GM19452 (cell line): ENCODE measurements around the gene IRS1.

ENCODE experiments used
- ATAC-seq: cut with Tn5 transposase; IDR thresholded peaks from one replicate; pipeline ENCODE4 v1.9.1; 2021; ENCODE audit not compliant: unreplicated experiment

Gene IRS1

GRCh38 chr2:226828191-226828590 lies 28.6 kb upstream of the IRS1 start:
- no peak for ATAC-seq

GRCh38 chr2:226825056-226825455 lies 25.4 kb upstream of the IRS1 start:
- ATAC-seq = no peak

GRCh38 chr2:226818930-226819329 lies 19.3 kb upstream of the IRS1 start:
- ATAC-seq = no peak

DNA sequence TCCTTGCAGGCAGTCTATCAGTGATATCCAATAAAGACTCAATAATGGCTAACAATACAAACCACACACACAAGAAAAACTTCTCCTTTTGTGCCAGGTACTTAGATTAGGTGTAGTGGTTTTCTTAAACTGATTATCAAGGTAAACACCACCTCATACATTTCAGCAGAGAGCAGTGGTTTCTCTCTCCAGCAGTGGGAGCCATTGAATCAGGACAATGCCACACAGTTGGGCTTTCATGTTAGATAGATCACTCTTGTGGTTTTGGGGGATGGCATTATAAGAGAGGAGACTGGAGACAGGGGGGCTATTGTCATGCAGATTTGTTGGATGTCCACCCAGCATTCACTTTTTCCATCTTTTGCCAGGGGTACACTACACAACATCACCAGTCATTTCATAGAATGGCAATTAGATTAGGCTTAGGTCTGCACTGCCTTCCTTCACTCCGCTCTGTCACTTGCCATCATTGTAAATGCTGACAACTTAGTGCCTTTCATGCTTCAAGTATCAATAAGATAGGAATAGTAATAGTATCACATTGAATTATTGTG lies 13.6 kb upstream of the IRS1 start:
- no peak for ATAC-seq

DNA sequence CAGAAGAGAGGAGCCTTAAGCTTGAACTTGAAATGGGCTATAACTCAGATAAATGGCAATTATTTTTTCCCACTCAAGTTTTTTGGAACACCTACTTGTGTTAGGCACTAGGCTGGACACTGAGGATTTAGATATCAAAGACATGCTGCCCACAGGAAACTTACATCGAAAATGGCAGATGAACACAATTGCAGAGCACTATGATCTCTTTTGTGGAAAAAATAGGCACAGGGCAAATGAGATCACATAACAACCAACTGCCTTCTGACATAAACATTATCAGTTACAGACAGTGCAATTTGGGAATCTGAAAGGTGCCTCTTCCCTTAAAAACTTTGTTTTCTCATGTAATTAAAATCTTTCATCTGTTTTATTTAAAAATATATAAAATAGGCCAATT lies 3.8 kb upstream of the IRS1 start:
- ATAC-seq = no peak

DNA sequence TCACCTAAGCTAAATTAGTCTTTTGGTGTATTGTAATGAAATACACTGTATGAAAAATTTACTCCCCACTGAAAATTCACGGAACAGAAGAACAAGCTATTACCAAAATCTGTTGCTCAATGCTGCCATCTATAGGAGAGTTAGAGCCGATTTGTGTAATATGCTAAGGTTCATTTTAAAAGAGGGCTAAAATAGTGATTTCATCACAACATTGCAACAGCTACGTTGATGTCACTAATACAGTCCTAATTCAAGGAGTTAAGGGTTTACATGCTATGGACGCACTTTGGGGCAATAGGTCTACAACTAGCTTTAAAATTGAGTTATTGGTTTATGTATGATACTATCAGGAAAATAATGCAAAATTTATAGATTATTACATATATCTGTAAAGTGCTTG lies 3.0 kb upstream of the IRS1 start:
- ATAC-seq = no peak

DNA sequence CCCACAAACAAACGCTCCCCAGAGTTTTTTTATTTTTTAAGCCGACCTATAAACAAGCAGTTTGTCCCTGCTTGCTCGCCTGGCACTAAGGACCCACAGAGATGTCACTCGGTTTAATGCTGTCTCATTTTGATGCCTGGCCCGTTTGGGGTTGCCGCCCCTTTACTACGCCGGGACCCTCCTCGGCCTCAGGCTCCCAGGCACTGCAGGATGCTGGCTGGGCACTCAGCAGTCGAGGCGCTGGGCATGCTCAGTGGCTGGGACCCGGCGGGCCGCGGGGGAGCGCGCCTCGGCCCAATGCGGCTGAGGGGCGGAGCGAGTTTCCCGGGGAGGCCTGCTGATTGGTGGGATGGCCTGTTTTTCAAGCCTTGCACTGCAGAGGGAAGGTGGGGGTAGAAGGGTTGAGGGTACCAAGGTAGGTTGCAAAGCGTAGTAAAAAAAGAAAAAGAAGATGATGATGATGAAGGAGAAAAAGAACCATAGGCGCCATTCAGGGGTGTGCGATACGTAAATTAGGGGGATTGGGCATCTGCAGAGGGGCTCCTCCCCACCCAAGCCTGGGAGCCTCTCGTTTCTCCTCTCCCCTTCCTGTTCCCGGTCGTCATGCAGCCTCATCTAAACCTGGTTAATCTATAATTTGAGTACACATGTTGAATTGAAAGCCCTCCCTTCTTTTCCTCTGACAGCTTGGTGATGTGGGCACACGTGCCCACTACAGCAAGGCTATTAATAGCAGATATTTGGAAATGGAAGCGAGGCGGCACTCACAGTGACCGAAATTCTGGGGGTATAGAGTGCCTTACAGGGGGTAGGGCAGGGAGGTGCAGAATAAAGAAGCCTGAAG lies 1.5 kb upstream of the IRS1 start:
- peak; percentile 83 for ATAC-seq

DNA sequence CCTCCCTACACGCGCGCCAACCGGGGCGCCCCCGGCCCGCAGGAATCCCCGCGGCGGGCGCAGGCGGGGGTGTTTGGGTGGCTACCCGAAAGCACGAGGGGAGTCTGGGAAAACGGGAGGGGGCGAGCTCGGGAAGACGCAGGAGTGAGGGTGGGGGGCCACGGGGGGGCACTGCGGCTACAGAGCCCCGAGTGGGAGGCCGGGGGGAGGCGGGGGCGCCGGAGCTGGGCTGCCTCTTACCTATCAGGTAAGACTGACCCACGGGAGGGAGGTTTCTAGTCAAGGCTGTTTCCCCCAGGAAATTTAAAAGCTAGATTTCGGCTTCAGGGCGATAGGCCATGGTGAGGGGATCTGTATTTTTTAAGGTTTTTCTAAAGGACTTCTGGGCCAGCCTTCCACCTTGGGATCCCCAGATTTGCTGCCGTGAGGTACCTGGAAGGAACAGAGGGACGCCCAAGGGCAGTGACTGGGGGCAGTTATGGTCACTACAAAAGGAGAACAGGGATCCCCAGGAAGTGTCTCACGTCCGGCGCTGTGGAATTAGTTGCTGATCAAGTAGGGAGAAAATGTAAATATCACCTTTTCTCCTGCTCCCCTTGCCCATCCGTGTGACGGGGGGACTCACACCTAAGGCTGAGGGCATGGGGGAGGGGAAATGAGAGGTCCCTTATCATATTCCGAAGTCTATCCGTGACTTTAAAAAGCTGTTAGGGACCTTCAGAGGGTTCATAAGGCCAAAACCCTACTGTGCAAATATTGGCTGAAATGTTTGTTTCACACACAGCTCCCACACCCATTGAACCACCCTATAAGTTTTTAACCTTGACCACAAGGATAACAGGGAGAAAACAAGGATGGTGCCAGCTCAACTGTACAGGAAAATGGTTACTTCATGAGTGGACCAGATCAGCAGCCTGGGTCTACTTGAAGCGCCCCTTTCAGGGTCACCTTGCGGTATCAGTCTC lies 638 bp upstream of the IRS1 start:
- ATAC-seq = no peak

DNA sequence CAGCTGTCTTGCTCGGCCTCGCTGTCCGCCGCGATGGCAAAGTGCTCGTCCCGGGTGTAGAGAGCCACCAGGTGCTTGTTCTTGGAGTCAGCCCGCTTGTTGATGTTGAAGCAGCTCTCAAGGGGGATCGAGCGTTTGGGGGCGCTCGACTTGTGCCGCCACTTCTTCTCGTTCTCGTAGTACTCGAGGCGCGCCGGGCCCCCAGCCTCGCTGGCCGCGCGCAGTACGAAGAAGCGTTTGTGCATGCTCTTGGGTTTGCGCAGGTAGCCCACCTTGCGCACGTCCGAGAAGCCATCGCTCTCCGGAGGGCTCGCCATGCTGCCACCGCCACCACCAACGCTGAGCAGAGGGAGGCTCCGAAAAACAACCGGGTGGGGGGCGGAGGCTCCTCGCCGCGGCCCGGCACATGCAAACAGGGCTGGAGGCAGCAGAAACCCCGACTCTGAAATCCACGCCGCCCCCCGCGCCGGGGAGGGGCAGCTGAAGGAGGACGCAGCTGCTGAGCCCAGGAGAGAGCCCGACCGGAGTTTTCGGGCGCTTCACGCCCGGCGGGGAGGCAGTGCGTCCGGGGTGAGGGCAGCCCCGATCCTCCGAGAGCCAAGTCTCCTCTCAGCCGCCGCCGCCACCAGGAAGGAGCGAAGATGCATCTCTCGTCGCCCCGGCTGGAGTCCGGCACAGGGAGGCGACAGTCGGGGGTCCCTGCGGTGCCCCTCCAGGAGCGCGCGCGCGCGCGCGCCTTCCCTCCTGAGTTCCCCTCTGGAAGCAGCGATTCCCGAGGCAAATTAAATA lies 1.0 kb downstream of the IRS1 start:
- ATAC-seq = peak; percentile 12

GRCh38 chr2:226797989-226798421 lies 1.6 kb downstream of the IRS1 start:
- ATAC-seq = no peak

GRCh38 chr2:226797289-226797988 lies 2.2 kb downstream of the IRS1 start:
- no peak for ATAC-seq

- no peak for ATAC-seq
Measured at GRCh38 chr2:226796840-226797288, 2.8 kb downstream of the IRS1 start.

- ATAC-seq = no peak
Measured at GRCh38 chr2:226796012-226796839, 3.4 kb downstream of the IRS1 start.

- no peak for ATAC-seq
Measured at GRCh38 chr2:226795281-226796011, 4.2 kb downstream of the IRS1 start.

- no peak for ATAC-seq
Measured at GRCh38 chr2:226794751-226795171, 4.9 kb downstream of the IRS1 start.

DNA sequence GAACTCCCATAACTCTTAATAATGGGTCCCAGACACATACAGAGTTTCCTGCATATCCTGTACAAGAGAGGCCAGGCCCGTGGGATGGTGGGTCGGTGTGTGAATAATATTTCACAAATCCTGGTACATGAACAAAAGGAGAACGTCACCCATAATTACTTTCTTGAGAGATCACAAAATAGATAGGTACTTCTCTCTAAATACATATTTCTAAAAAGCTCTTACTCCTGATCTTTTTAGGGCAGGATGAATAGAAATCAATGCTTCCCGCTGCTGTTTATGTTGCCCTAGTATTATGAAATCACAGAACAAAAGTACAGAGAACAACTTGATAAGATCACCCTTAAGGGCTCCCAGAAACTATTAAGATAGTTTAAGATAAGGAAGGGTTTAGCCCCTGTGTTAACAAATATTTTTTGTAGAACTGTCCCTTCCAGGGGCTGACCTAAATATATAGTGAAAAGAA lies 5.4 kb downstream of the IRS1 start:
- no peak for ATAC-seq

GRCh38 chr2:226793646-226794045 lies 6.0 kb downstream of the IRS1 start:
- ATAC-seq = no peak

GRCh38 chr2:226792155-226792881 lies 7.3 kb downstream of the IRS1 start:
- no peak for ATAC-seq
